OCI-LY1 (cell line): Measurements from ENCODE around the gene ODF2L.

Experiments used
- CTCF ChIP-seq: fragments of 200-600 bp; sonication (generic), shearing (Covaris generic); IDR thresholded peaks from 2 replicates; pipeline ENCODE4 v1.5.1; 2017; ENCODE audit warnings: mild to moderate bottlenecking, antibody characterized with exemption, low read length, moderate library complexity, mixed read lengths
- EZH2 ChIP-seq: fragments of 200-600 bp; sonication (generic), shearing (Covaris generic); IDR thresholded peaks from 2 replicates; pipeline ENCODE4 v1.8.0; 2017; ENCODE audit warnings: borderline replicate concordance, mixed run types, mild to moderate bottlenecking, antibody characterized with exemption, low read length, moderate library complexity, mixed read lengths

DNA sequence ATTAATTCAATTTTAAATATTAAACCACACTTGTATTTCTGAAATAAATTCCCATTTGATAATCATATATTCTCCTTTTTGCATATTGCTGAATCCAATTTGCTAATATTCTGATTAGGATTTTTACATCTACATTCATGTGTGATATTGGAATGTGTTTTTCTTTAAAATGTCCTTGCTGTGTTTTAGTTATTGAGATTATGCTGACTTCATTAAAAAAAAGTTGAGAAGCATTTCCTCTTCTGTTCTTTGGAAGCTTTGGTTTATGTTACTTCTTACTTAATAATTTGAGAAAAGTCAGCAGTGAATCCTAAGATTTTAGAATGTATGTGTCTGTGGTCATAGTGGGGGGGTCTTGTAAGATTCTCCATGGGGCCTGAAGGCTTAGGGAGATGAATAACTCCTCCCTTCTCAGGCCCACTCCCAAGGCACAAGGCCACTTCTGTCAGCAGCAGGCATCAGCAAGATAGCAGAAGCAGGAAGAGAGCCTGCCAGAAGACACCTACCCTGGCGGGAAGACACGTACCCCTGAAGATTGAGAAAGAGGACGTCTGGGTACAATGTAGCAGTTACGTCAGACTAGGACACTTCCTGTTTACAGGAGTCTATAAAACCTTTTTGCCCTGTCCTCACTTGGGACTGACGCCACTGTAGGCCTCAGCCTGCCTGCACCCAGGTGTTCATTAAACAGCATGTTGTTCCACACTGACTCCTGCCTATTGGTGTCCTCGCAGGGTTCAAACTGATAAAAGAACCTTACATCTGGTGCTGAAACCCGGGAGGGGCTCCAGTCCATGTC is 56.9 kb downstream of the ODF2L start:
- TF ChIP-seq EZH2 (no peak), CTCF (no peak)
